Activated CD4-positive, alpha-beta T cell treated with anti-CD3 and anti-CD28 coated beads for 24 hours (primary cell): ENCODE results near the gene DOCK1.

Source experiments
- DNase-seq, 2 donors: peaks; one replicate each; pipeline ENCODE4 v3.0.0-alpha.2; 2020; ENCODE audit warnings: low read depth in 2 of 2

DOCK1 gene

GRCh38 chr10:127011174-127011573 lies 105.9 kb downstream of the DOCK1 start:
- DNase-seq: no peak

GRCh38 chr10:127012071-127012768 lies 107.0 kb downstream of the DOCK1 start:
- no peak for DNase-seq

- no peak for DNase-seq
Observed at GRCh38 chr10:127012769-127013152, 107.5 kb downstream of the DOCK1 start.

GRCh38 chr10:127013211-127013656 lies 108.0 kb downstream of the DOCK1 start:
- no peak for DNase-seq

- DNase-seq: no peak
Observed at GRCh38 chr10:127013691-127014473, 108.7 kb downstream of the DOCK1 start.

GRCh38 chr10:127014671-127015070 lies 109.4 kb downstream of the DOCK1 start:
- no peak for DNase-seq

GRCh38 chr10:127015373-127015772 lies 110.1 kb downstream of the DOCK1 start:
- no peak for DNase-seq

- no peak for DNase-seq
Observed at GRCh38 chr10:127016331-127016730, 111.1 kb downstream of the DOCK1 start.

- no peak for DNase-seq
Observed at GRCh38 chr10:127017541-127018297, 112.5 kb downstream of the DOCK1 start.

GRCh38 chr10:127018298-127018650 lies 113.0 kb downstream of the DOCK1 start:
- DNase-seq: no peak

GRCh38 chr10:127018766-127019165 lies 113.5 kb downstream of the DOCK1 start:
- no peak for DNase-seq

- no peak for DNase-seq
Observed at GRCh38 chr10:127020260-127020659, 115.0 kb downstream of the DOCK1 start.

GRCh38 chr10:127021801-127022200 lies 116.6 kb downstream of the DOCK1 start:
- DNase-seq: no peak

GRCh38 chr10:127024685-127025435 lies 119.6 kb downstream of the DOCK1 start:
- no peak for DNase-seq

GRCh38 chr10:127027786-127028185 lies 122.6 kb downstream of the DOCK1 start:
- no peak for DNase-seq

- DNase-seq: no peak
Observed at GRCh38 chr10:127028556-127028955, 123.3 kb downstream of the DOCK1 start.

- DNase-seq: no peak
Observed at GRCh38 chr10:127029061-127029460, 123.8 kb downstream of the DOCK1 start.

GRCh38 chr10:127033216-127034033 lies 128.2 kb downstream of the DOCK1 start:
- DNase-seq: no peak

- DNase-seq: no peak
Observed at GRCh38 chr10:127034034-127034633, 128.9 kb downstream of the DOCK1 start.

GRCh38 chr10:127034790-127035189 lies 129.6 kb downstream of the DOCK1 start:
- no peak for DNase-seq

GRCh38 chr10:127035827-127036226 lies 130.6 kb downstream of the DOCK1 start:
- no peak for DNase-seq
